Measurements from ENCODE around the gene PPP1R27.

PPP1R27 gene

DNA sequence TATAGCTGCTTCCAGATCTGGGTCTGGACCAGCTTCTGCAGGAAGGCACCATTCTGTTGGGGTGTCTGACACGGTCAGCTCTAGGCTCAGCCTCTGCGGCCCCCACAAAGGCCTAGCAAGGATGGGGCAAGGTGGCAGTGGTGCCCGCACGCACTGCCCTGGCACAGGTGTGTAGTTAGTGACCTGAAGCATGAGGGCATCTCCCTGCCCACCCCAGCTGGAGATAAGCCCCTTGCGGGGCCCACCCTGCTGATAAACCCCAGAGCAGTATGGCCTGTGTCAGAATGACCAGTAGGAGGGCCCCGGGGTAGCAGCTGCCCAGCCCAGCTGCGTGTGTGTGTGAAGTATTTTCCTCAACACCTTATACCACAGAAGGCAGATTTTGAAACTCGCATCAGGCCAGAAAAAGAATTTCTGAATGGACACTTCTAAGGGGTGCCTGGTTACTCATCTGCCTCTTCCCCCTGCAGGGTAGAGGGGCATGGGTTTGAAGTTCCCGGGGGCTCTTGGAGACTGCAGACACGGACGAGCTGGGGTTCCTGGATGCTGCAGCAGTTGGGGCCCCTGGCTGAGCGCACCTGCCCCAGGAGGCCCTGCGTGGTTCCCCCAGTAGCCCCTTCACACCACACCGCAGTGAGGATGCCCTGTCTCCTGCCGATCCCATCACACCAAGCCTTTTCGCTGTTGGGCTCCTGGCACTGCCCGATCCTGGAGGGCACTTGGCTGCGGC lies 31.8 kb upstream of the PPP1R27 start:
- no peak for DNase-seq (ENCODE audit: low read depth)
- H3K4me3 ChIP-seq (ENCODE audit: low read length): no peak overlapping the region
- TF ChIP-seq, protein P1, sequence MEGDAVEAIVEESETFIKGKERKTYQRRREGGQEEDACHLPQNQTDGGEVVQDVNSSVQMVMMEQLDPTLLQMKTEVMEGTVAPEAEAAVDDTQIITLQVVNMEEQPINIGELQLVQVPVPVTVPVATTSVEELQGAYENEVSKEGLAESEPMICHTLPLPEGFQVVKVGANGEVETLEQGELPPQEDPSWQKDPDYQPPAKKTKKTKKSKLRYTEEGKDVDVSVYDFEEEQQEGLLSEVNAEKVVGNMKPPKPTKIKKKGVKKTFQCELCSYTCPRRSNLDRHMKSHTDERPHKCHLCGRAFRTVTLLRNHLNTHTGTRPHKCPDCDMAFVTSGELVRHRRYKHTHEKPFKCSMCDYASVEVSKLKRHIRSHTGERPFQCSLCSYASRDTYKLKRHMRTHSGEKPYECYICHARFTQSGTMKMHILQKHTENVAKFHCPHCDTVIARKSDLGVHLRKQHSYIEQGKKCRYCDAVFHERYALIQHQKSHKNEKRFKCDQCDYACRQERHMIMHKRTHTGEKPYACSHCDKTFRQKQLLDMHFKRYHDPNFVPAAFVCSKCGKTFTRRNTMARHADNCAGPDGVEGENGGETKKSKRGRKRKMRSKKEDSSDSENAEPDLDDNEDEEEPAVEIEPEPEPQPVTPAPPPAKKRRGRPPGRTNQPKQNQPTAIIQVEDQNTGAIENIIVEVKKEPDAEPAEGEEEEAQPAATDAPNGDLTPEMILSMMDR (conservative IDR thresholded peaks at IDR 0.05; ENCODE audit: low read depth, low read length): no peak

DNA sequence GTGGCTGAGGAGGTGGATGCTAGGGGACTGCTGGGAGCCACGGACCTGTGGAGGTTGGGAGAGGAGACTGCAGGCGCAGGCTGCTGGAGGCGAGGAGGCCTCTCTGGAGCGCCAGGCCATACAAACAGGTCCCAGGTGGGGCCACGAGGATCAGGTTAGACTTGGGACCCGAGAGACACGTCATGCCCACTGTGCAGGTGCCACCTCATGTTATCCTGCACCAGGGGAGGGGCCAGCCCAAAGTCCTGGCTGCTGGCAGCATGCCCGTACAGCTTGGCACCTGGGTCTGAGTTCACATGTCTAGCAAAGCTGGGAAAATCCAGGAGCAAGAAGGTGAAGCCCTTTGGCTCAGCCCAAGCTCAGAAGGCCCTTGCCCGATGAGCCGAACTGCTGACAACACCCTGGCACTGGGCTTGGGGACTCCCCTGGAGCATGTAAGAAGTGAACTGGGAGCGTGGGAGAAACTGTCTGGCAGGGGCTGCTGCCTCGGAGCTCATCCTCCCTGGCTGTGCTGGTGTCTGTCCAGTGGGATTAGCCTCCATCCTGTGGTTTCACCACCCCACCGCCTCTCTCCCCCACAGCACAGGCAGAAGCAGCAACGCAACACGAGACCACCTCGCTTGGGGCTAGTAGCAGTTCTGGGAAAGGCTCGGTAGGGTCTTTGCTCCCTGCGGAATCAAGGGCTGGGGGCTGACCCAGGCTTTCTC lies 31.0 kb upstream of the PPP1R27 start:
- no peak overlapping the region for H3K4me3 ChIP-seq (ENCODE audit: low read length)
- DNase-seq (ENCODE audit: low read depth): no peak
- TF ChIP-seq, protein P1 (conservative IDR thresholded peaks at IDR 0.05; ENCODE audit: low read depth, low read length): no peak

DNA sequence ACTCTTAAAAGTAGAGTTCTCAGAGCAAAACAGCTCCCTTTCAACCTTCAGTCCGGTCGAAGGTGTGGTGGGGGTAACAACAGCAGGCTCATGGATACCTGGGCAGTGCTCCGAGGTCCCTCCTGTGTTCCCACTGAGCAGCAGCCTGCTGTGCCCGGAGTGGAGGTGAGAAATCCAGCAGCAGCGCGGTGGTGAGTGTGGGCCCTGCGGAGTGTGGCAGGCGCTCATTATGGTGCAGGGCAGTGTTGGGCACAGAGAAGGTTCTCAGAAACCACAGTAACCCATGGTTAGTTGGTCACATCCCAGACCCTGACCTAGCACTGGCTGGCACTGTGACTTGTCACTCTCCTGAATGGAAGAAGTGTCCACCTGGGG lies 30.5 kb upstream of the PPP1R27 start:
- no peak for DNase-seq (ENCODE audit: low read depth)
- TF ChIP-seq, protein P1 (conservative IDR thresholded peaks at IDR 0.05; ENCODE audit: low read depth, low read length): no peak
- no peak overlapping the region for H3K4me3 ChIP-seq (ENCODE audit: low read length)

DNA sequence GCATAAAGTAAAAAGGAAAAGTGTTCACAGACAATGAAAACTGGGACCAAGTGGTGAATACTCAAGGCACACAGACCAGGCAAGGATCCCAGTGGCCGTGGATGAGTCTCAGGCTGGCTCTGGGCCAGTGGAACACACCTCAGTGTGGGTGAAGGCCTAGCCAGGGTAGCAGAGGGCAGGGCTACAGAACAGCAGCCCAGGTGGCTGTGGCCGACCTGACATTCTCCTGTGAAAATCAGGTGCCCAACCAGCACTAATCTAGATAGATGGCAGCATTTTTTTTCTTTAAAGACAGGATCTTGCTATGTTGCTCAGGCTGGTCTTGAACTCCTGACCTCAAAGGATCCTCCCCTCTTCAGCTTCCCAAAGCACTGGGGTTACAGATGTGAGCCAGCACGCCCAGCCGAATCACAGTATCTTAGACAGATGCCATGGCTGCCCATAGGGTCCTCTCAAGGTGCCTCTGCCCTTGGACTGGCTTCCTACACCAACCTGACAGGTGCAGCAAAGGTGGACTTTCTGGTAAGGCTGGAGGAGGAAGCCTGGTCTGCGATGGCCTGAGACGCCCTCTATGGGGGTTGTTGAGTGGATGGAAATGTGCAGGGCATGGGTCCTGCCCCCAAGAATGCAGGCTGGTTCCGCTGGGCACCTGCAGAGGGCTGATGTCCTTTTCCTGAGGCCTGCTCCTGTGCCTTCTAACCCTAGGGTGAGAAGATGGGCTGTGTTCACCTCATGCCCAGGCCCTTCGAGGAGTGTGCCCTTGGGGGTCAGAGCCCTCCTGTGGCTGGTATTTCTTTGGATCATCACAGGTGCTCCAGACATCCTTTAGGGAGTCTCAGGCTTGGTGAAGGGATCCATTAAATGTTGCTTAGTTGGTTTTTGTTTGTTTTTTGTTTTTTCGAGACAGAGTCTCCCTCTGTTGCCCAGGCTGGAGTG lies 29.3 kb upstream of the PPP1R27 start:
- TF ChIP-seq, protein P1 (conservative IDR thresholded peaks at IDR 0.05; ENCODE audit: low read depth, low read length): no peak
- no peak overlapping the region for H3K4me3 ChIP-seq (ENCODE audit: low read length)
- no peak for DNase-seq (ENCODE audit: low read depth)

DNA sequence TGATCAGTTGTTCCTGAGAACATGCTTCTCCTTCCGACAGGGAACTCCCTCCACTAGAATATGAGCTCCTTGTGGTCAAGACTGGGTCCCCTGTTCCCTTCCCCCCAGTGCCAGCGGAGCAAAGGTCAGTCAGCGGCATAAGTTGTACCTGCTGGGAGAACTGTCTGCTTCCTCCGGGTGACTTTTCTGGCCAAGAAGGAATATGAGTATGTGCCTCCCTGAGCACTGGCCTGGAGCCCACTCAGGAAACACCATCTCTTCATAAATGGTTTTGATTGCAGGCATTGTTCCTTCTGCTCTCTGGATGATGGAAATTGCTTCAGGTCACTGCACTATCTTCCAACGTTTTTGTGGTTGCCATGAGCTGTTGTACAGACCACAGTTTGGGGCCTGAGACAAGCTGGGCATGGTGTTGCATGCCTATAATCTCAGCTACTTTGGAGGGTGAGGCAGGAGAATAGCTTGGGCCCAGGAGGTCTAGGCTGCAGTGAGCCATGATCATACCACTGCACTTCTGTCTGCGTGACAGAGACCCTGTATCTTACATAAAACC lies 28.3 kb upstream of the PPP1R27 start:
- DNase-seq (ENCODE audit: low read depth): no peak
- TF ChIP-seq, protein P1 (conservative IDR thresholded peaks at IDR 0.05; ENCODE audit: low read depth, low read length): no peak
- H3K4me3 ChIP-seq (ENCODE audit: low read length): no peak overlapping the region

DNA sequence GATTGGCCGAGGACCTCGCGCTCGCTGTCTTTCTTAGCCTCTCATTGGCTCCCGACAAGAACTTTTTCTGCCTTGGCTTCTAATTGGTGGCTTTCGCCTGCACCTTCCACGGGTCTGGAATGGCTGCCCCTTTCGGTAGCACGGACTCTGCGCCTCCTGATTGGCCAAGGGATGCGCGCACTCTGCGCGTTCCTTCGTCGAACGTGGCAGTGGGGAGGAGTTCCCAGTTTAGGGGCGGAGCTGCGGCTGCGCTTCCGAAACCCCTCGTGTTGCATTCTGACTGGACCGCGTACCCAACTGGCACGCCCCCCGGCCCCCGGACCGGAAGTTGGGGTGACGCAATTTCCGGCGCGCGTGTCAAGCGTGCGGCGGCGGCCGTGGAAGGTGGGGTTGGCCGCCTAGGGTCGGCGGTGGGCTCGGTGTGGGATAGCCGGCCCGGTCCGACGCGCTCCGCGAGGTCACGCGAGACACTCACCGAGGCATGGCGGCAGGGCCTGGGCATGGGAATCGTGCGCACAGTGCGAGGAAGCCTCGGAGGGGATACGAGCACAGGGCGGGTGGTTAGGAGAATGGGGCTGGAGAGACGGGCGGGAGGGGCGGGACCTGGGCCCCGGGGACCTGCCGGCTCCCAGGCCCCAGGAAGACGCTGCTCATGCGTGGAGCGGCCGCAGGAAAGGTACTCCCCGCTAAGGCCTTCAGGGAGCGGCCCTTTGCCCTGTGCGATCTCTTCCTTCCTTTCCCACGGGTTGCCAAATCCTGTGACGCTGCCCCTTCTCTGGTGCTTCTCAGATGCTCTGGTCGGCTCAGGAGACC lies 26.1 kb upstream of the PPP1R27 start:
- peak overlapping the region; percentile 78 for H3K4me3 ChIP-seq (ENCODE audit: low read length)
- TF ChIP-seq, protein P1 (conservative IDR thresholded peaks at IDR 0.05; ENCODE audit: low read depth, low read length): peak; percentile 7
- peak; percentile 100 for DNase-seq (ENCODE audit: low read depth)
